GM23338 (cell line): ENCODE results near the gene MESD. TPM values are rescaled to one million over a fixed set of nuclear protein-coding genes. Genes with fewer than 3 reads are reported as not detected.

Source experiments
- ATAC-seq: fragments of 200-7000 bp; cut with Tn5 transposase; 3 replicates; pipeline ENCODE4 v1.9.1; 2020
- DNase-seq: peaks from one replicate; pipeline ENCODE4 v3.0.0-alpha.2; 2015; ENCODE audit warnings: low spot score
- H2AFZ ChIP-seq: fragments of 200-600 bp; sonication (generic); 2 replicates; pipeline ENCODE4 v1.8.0; 2016; ENCODE audit warnings: antibody characterized with exemption, mild to moderate bottlenecking, moderate library complexity
- H3F3A ChIP-seq: fragments of 200-600 bp; sonication (generic); replicated peaks from 2 replicates; pipeline ENCODE4 v1.8.0; 2017; ENCODE audit warnings: antibody characterized with exemption, mixed run types, low read depth
- H3K27ac ChIP-seq: fragments of 200-600 bp; sonication (generic); 2 replicates; pipeline ENCODE4 v1.6.1; 2016; ENCODE audit warnings: low read depth
- H3K27me3 ChIP-seq: fragments of 200-600 bp; sonication (generic); 2 replicates; pipeline ENCODE4 v1.8.0; 2016; ENCODE audit warnings: mild to moderate bottlenecking, mixed run types, moderate library complexity; ENCODE audit not compliant: insufficient read depth
- H3K36me3 ChIP-seq: fragments of 200-600 bp; sonication (generic); 2 replicates; pipeline ENCODE4 v1.8.0; 2016; ENCODE audit warnings: mild to moderate bottlenecking; ENCODE audit not compliant: insufficient read depth
- H3K4me1 ChIP-seq: fragments of 200-600 bp; sonication (generic); 2 replicates; pipeline ENCODE4 v1.8.0; 2016; ENCODE audit warnings: mild to moderate bottlenecking, moderate library complexity; ENCODE audit not compliant: insufficient read depth
- H3K4me2 ChIP-seq: fragments of 200-600 bp; sonication (generic); 2 replicates; pipeline ENCODE4 v1.7.1; 2017; ENCODE audit warnings: mixed run types
- H3K4me3 ChIP-seq: fragments of 200-600 bp; sonication (generic); 2 replicates; pipeline ENCODE4 v1.6.1; 2016; ENCODE audit warnings: mixed run types
- H3K79me2 ChIP-seq: fragments of 200-600 bp; sonication (generic); replicated peaks from 2 replicates; pipeline ENCODE4 v1.8.0; 2017; ENCODE audit warnings: mild to moderate bottlenecking; ENCODE audit not compliant: insufficient read depth
- H3K9me2 ChIP-seq: fragments of 200-600 bp; sonication (generic); 2 replicates; pipeline ENCODE4 v1.8.0; 2017; ENCODE audit not compliant: insufficient read depth
- H4K20me1 ChIP-seq: fragments of 200-600 bp; sonication (generic); replicated peaks from 2 replicates; pipeline ENCODE4 v1.8.0; 2017; ENCODE audit warnings: mild to moderate bottlenecking; ENCODE audit not compliant: insufficient read depth
- H3K27ac Mint-ChIP-seq: 2 replicates; pipeline ENCODE4 v1.8.0; 2020; ENCODE audit warnings: inconsistent platforms, mild to moderate bottlenecking, moderate library complexity, mixed read lengths
- H3K27me3 Mint-ChIP-seq: 3 replicates; pipeline ENCODE4 v1.8.0; 2022; ENCODE audit warnings: low read depth, mild to moderate bottlenecking, moderate library complexity, mixed read lengths, inconsistent platforms; ENCODE audit not compliant: insufficient read depth, poor library complexity
- H3K36me3 Mint-ChIP-seq: 3 replicates; pipeline ENCODE4 v1.8.0; 2021; ENCODE audit warnings: low read depth, mild to moderate bottlenecking, inconsistent platforms, moderate library complexity, mixed read lengths
- H3K4me1 Mint-ChIP-seq: 3 replicates; pipeline ENCODE4 v1.8.0; 2020; ENCODE audit warnings: mild to moderate bottlenecking, inconsistent platforms, mixed read lengths
- H3K4me3 Mint-ChIP-seq: 3 replicates; pipeline ENCODE4 v1.8.0; 2021; ENCODE audit warnings: moderate library complexity, mild to moderate bottlenecking, inconsistent platforms, mixed read lengths
- H3K9me3 Mint-ChIP-seq: 3 replicates; pipeline ENCODE4 v1.8.0; 2020; ENCODE audit warnings: moderate library complexity, mild to moderate bottlenecking, inconsistent platforms, mixed read lengths
- CREB1 ChIP-seq: fragments of 250-450 bp; sonication (Bioruptor Pico); IDR thresholded peaks from 2 replicates; pipeline ENCODE4 v1.5.0; 2020; ENCODE audit warnings: low read depth, mild to moderate bottlenecking, moderate library complexity
- CTCF ChIP-seq, 2 experiments: fragments of 200-600 bp in 1 of 2; sonication (generic) in 1 of 2; conservative IDR thresholded peaks; 2 replicates each; pipeline versions ENCODE4 v1.5.1 to v1.6.1; 2016 to 2017; ENCODE audit warnings: antibody characterized with exemption in 2 of 2, low read depth in 2 of 2, mild to moderate bottlenecking in 2 of 2, moderate library complexity in 1 of 2
- ETS1 ChIP-seq: IDR thresholded peaks from 2 replicates; pipeline ENCODE4 v1.6.1; 2016; ENCODE audit warnings: antibody characterized with exemption
- EZH2 ChIP-seq: fragments of 200-600 bp; sonication (generic); IDR thresholded peaks from one replicate; pipeline ENCODE4 v1.8.0; 2017; ENCODE audit warnings: antibody characterized with exemption, mild to moderate bottlenecking, low read depth; ENCODE audit not compliant: unreplicated experiment
- EZH2phosphoT487 ChIP-seq: fragments of 200-600 bp; sonication (generic); IDR thresholded peaks from one replicate; pipeline ENCODE4 v1.8.1; 2018; ENCODE audit warnings: antibody characterized with exemption; ENCODE audit not compliant: unreplicated experiment
- JUNB ChIP-seq: IDR thresholded peaks from one replicate; pipeline ENCODE4 v1.6.1; 2016; ENCODE audit warnings: antibody characterized with exemption; ENCODE audit not compliant: unreplicated experiment
- NANOG ChIP-seq: IDR thresholded peaks from 2 replicates; pipeline ENCODE4 v1.6.1; 2016; ENCODE audit warnings: antibody characterized with exemption, borderline replicate concordance
- STAT1 ChIP-seq: IDR thresholded peaks from one replicate; pipeline ENCODE4 v1.6.1; 2016; ENCODE audit warnings: antibody characterized with exemption; ENCODE audit not compliant: unreplicated experiment
- ZNF114 ChIP-seq: fragments of 250-450 bp; sonication (Bioruptor Pico); IDR thresholded peaks from 2 replicates; pipeline ENCODE4 v1.5.0; 2020; ENCODE audit warnings: mild to moderate bottlenecking, moderate library complexity
- ZNF462 ChIP-seq: fragments of 250-450 bp; sonication (Bioruptor Pico); IDR thresholded peaks from 2 replicates; pipeline ENCODE4 v1.5.0; 2020; ENCODE audit warnings: mild to moderate bottlenecking, moderate library complexity
- polyA plus RNA-seq: library from polyadenylated mRNA; unstranded; fragments of >200 nt; fragmentation: Nextera tagmentation; extraction: Ambion mirVana; gene quantifications from 2 replicates; pipeline ENCODE4 v1.2.1, GENCODE V29; 2016
- total RNA-seq: library from RNA; depleted of rRNA; stranded (reverse); fragments of >200 nt; shearing (Covaris generic); gene quantifications from 2 replicates; pipeline ENCODE4 v1.2.3, GENCODE V29; 2014

The MESD gene
- total and polyA plus RNA-seq, 2 experiments from 2014 or later, result 25.6 to 52.7 TPM

GRCh38 chr15:81008312-81008711, 18.7 kb upstream of the MESD start:
- Histone ChIP-seq H3K4me1 (no peaks in the 10 kb centered on the region), H2AFZ (no peak overlapping the region), H3F3A (no peaks in the 10 kb centered on the region), H3K4me3 (no peak overlapping the region), H3K36me3 (no peaks in the 10 kb centered on the region), H4K20me1 (peaks cover 13% of the 10 kb centered on the region), H3K9me2 (no peaks in the 10 kb centered on the region; the same call in 1 of the 2 replicates), H3K27me3 (peaks cover 8% of the 10 kb centered on the region), H3K79me2 (peaks cover 12% of the 10 kb centered on the region), H3K4me2 (no peak overlapping the region), H3K27ac (no peak overlapping the region)
- Mint-ChIP-seq H3K36me3 (peaks cover 6% of the 10 kb centered on the region; the same call in 2 of the 3 replicates), H3K27ac (no peak overlapping the region), H3K4me3 (no peak overlapping the region), H3K4me1 (peaks cover 4% of the 10 kb centered on the region; the same call in 1 of the 3 replicates), H3K9me3 (no peaks in the 10 kb centered on the region), H3K27me3 (peaks cover 3% of the 10 kb centered on the region)
- ATAC-seq, result no peak
- no peak for TF ChIP-seq EZH2
- no peak for TF ChIP-seq STAT1
- TF ChIP-seq ETS1, result no peak
- TF ChIP-seq JUNB, result no peak
- no peak for TF ChIP-seq NANOG
- DNase-seq, result no peak

- Histone ChIP-seq H3K9me2 (no peaks in the 10 kb centered on the region; the same call in 1 of the 2 replicates), H3K79me2 (peaks cover 13% of the 10 kb centered on the region), H3K36me3 (no peaks in the 10 kb centered on the region), H3K27me3 (peaks cover 15% of the 10 kb centered on the region), H2AFZ (no peak overlapping the region), H3K27ac (no peak overlapping the region), H3K4me3 (no peak overlapping the region), H3K4me1 (no peaks in the 10 kb centered on the region), H3F3A (no peaks in the 10 kb centered on the region), H3K4me2 (no peak overlapping the region), H4K20me1 (peaks cover 13% of the 10 kb centered on the region)
- Mint-ChIP-seq H3K4me3 (no peak overlapping the region), H3K36me3 (peaks cover 10% of the 10 kb centered on the region; the same call in 2 of the 3 replicates), H3K9me3 (no peaks in the 10 kb centered on the region), H3K27me3 (peaks cover 4% of the 10 kb centered on the region), H3K4me1 (peaks cover 4% of the 10 kb centered on the region; the same call in 1 of the 3 replicates), H3K27ac (no peak overlapping the region)
- DNase-seq, result no peak
- no peak for ATAC-seq
- TF ChIP-seq CREB1 (CRISPR knock-in tag) (no peak), EZH2 (no peak), STAT1 (no peak), ETS1 (no peak), EZH2phosphoT487 (no peak), ZNF462 (CRISPR knock-in tag) (no peak), CTCF (conservative IDR thresholded peaks at IDR 0.05; ENCODE audit: low read depth in 2 of 2) (no peak), ZNF114 (CRISPR knock-in tag) (no peak), NANOG (no peak), JUNB (no peak)
These were observed 17.9 kb upstream of the MESD start for GRCh38 chr15:81007428-81008064.
